Measurements from ENCODE around the gene ZSCAN16. TPM values are rescaled to one million over a fixed set of nuclear protein-coding genes. Genes with fewer than 3 reads are reported as not detected.
A peak's percentile ranks its signal among the peaks of the same experiment; 100 is the strongest.

ZSCAN16 gene
- total and polyA plus RNA-seq, 2 of the 13 experiments (the other 11 are each of a cell fraction or from before 2014, with no cell fraction given): 5.7 to 12.7 TPM

- TF ChIP-seq ZNF530 (CRISPR knock-in tag; IDR thresholded peaks at IDR 0.05; ENCODE audit: low read depth) (no peak), ZNF350 (CRISPR knock-in tag; IDR thresholded peaks at IDR 0.05; ENCODE audit: borderline replicate concordance, low read depth) (peak; percentile 98), HNF4A (CRISPR knock-in tag; IDR thresholded peaks at IDR 0.05) (peak; percentile 73), ATF7-NPFF (CRISPR knock-in tag; IDR thresholded peaks at IDR 0.05; ENCODE audit: low read depth) (peak; percentile 70), ZNF878 (CRISPR knock-in tag; IDR thresholded peaks at IDR 0.05) (peak; percentile 80; the same call in 1 of the 2 replicates), MED1 (CRISPR knock-in tag; IDR thresholded peaks at IDR 0.05) (peak; percentile 87), ZNF503 (CRISPR knock-in tag; IDR thresholded peaks at IDR 0.05) (peak; percentile 85; the same call in 1 of the 2 replicates), ZNF34 (CRISPR knock-in tag; IDR thresholded peaks at IDR 0.05; ENCODE audit: borderline replicate concordance) (0 out of 2 replicates have a peak, but pooled peaks have one; percentile 48), JUND (CRISPR knock-in tag; IDR thresholded peaks at IDR 0.05) (peak; percentile 76; the same call in 1 of the 2 replicates), ZNF777 (CRISPR knock-in tag; IDR thresholded peaks at IDR 0.05) (peak; percentile 63; the same call in 1 of the 2 replicates), SKIL (CRISPR knock-in tag; IDR thresholded peaks at IDR 0.05; ENCODE audit: borderline replicate concordance) (peak; percentile 82), ZNF609 (CRISPR knock-in tag; IDR thresholded peaks at IDR 0.05; ENCODE audit: borderline replicate concordance) (no peak)
Measured at GRCh38 chr6:28080631-28081485, 43.6 kb upstream of the ZSCAN16 start (continued).
